Choroid plexus epithelial cell (primary cell): ENCODE results near the gene AHCYL2.

ENCODE experiments used
- DNase-seq: peaks from one replicate; pipeline ENCODE4 v3.0.0-alpha.2; 2010; ENCODE audit warnings: low read depth
- H3K4me3 ChIP-seq: 2 replicates; pipeline ENCODE4 v1.5.1; 2011; ENCODE audit warnings: low read depth, mild to moderate bottlenecking, control low read depth, low read length, moderate library complexity
- TF ChIP-seq, protein P1 (sequence below): conservative IDR thresholded peaks from 2 replicates; pipeline ENCODE4 v1.5.1; 2011; ENCODE audit warnings: low read depth, mild to moderate bottlenecking, control low read depth, inconsistent platforms, low read length, moderate library complexity

AHCYL2 gene

DNA sequence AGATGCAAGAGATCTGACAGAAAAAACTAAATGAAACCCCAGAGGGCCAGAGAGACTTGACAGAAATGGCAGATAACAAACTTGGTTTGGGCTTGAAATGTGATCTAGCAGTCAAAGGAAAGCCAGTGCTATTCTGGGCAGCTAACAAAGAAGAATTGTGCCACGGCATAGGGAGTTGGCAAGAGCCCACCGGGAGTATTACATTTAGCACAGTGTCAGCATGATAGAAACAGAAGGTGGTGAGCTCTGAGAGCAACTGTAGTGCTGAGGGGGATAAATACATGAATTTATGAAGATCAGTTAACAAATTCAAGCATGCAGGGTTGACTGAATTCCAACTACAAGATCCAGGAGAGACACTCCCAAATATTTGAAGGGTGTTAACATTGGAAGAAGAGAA is 91.1 kb downstream of the AHCYL2 start:
- H3K4me3 ChIP-seq = no peak overlapping the region
- DNase-seq = no peak
- TF ChIP-seq, protein P1, sequence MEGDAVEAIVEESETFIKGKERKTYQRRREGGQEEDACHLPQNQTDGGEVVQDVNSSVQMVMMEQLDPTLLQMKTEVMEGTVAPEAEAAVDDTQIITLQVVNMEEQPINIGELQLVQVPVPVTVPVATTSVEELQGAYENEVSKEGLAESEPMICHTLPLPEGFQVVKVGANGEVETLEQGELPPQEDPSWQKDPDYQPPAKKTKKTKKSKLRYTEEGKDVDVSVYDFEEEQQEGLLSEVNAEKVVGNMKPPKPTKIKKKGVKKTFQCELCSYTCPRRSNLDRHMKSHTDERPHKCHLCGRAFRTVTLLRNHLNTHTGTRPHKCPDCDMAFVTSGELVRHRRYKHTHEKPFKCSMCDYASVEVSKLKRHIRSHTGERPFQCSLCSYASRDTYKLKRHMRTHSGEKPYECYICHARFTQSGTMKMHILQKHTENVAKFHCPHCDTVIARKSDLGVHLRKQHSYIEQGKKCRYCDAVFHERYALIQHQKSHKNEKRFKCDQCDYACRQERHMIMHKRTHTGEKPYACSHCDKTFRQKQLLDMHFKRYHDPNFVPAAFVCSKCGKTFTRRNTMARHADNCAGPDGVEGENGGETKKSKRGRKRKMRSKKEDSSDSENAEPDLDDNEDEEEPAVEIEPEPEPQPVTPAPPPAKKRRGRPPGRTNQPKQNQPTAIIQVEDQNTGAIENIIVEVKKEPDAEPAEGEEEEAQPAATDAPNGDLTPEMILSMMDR = no peak

DNA sequence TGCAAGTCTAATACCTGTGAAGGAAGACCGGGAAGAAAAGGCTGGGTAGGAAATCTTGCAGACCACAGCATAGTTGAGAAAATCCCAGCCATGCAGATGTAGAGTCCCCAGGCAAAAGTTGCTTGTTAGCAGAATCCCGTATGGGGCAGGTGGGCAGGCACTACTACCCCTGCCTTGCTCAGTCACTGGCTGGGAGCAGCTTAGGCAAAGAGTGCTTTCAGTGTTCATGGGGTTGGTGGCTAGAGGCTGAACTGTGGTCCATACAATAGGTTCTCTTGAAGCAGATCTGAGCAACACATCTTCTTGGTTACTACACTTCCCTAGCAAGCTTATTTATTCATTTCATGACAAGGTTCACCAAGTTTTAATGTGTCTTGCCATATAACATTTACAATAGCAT is 92.6 kb downstream of the AHCYL2 start:
- no peak for DNase-seq
- TF ChIP-seq, protein P1 = no peak
- H3K4me3 ChIP-seq = no peak overlapping the region

DNA sequence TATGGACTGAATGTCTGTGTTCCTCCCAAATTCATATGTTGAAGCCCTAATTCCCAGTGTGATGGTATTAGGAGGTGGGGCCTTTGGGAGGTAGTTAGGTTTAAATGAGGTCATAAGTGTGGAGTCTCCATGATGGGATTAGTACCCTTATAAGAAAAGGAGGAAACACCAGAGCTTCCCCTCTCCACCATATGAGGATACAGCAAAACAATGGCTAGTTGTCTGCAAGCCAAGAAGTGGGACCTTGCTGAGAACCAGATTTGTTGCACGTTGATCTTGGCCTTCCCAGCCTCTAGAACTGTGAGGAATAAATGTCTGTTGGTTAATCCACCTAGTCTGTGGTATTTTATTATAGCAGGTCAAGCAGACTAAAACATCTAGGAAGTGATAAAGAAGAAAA is 102.2 kb downstream of the AHCYL2 start:
- TF ChIP-seq, protein P1 = no peak
- no peak overlapping the region for H3K4me3 ChIP-seq
- DNase-seq = no peak

DNA sequence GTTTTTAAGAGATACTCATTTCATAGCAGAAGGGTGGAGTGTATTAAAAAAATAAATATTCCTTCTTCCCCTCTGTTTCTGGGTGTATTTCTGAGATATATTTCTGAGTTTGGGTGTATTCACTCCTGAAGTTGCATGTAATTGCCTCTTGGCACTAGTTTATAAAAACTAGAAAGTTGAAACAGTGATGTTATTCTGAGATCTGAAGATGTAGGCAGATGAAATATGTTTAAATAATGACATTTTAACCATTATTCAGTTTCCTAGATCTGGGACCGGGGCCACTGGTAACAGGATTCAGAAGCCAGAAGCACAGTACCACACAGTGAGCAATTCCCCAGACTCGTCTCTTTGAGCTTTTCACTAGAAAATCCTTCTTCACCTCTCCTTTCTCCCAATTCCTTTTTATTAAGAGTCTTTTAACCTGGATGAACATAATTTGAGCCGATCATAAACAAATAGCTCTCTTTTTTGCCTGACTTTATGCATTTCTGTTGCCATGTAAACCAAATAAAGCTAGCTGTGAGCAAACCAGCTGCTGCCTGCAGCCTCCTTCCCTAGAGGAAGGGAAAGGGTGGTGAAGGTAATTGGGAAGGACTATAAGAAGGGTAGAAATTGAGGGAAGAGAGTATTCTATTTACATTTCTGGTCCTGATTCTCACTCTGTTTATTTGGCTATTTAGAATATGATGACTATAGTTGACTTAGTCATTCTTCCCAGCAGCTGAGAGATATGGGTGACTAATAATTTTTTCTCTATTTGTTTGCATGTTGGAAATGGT is 107.6 kb downstream of the AHCYL2 start:
- no peak overlapping the region for H3K4me3 ChIP-seq
- TF ChIP-seq, protein P1 = peak; percentile 3
- DNase-seq = peak; percentile 48

DNA sequence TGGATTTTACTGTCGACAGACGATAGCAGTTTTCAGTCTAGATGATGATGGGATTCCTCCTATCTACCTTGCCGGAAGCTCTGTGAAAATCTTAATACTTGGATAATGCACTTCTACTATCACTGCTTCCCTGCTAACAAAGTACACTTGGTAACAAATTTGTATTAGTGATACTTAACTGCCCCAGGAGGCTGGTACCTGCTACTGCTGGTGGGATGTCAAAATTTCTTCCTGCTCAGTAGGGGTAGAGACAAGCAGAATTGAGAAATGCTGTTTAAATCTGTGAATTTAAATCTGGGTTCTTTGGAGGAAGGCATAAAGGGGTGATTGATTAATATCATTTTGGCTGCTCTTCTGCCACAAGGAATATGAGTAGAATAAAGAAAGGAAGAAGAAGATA is 109.6 kb downstream of the AHCYL2 start:
- no peak for DNase-seq
- TF ChIP-seq, protein P1 = no peak
- H3K4me3 ChIP-seq = no peak overlapping the region

DNA sequence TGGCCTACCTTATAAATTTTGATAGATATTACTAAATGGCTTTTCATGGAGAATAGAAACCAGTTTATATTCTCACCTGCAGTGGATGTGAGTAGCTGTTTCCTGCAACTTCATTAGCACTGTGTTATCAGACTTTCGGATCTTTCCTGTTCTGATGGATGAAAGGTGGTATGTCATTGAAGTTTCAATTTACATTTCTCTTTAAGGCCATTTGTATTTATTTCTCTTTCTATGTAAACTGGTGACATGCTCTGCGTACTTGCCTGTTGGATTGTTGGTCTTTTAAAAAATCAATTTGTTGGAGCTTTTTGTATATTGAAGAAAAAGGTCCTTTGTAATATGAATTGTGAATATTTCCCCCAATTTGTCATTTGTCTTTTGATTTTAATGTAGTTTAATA is 113.6 kb downstream of the AHCYL2 start:
- TF ChIP-seq, protein P1 = no peak
- no peak for DNase-seq
- H3K4me3 ChIP-seq = no peak overlapping the region

DNA sequence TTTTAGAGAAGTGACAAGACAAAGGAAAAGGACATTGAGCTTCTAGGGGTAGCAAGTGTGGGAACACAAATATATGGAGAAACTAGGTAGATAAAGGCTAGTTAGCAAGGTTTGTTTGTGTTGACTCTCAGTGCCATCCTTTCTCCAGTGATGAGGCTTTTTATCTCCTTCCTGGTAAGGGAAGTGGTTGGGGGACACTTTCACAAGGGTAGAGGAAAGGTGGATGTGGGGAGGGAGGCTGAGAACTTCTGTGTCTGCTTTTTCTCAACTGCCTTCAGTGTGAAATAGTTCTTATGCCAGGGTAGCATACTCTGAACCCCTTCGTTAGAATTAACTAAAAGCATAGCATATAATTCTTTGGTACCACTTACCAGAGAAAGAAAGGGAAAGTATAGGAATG is 116.4 kb downstream of the AHCYL2 start:
- TF ChIP-seq, protein P1 = no peak
- DNase-seq = no peak
- no peak overlapping the region for H3K4me3 ChIP-seq
